HG03575 (cell line): Measurements from ENCODE around the gene ILDR2.

Experiments
- ATAC-seq: cut with Tn5 transposase; IDR thresholded peaks from one replicate; pipeline ENCODE4 v1.9.1; 2021; ENCODE audit not compliant: unreplicated experiment, insufficient number of reproducible peaks, low FRiP score; ENCODE audit errors: extremely low read depth

Gene ILDR2

DNA sequence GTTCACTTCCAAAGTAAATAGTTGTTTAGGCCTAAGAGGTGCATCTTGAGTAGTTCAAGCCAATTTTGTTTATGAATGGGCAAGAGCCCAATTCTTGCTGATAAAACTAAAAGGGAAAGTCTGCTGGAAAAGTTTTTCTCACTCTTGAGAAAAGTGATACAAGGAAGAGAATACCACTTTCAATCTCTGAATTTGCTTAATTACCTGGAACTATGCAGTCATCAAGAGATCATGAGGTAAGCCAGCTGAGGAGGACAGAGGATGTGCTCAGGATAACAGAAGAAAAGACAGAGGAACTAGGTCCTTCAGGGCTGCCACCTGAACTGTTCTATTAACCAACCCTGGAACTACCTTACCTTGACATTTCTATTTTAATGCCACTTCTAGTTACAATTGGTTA lies 42.2 kb downstream of the ILDR2 start:
- no peak for ATAC-seq

DNA sequence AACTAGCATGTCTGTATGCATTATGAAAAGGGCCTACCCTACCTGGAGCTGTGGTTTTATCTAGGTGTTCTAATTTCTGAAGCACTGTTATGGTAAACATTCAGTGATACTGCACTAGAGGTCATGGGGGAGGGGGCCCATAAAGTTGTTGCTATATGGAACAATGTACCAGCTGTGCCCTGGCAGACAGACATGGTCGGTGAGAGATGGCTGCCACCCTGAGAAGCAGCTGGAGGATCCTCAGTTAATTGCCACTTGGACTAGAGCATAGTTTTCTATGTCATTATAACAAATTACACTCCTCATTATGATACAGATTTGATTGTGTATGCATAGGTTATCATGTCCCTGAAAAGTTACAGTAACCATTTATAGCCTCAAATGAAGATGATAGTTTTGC lies 45.4 kb downstream of the ILDR2 start:
- ATAC-seq, result no peak

DNA sequence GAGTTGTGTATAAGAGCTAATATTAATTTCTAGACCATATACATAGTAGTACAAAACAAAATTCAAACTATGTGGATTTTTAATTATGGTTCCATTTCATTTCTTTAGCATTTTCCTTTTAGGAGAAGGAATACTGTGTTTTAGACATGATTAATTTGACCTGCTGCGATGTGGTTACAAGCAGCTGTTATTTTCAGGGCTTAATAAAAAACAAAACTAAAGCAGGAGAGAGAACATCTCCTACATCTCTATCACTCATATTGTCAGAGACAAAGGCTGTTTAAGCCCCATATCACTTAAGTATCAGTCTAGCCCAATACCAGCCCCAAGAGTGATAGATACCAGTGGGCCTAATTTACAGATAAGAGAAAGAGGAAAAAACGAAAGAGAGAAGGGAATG lies 47.6 kb downstream of the ILDR2 start:
- ATAC-seq, result no peak

DNA sequence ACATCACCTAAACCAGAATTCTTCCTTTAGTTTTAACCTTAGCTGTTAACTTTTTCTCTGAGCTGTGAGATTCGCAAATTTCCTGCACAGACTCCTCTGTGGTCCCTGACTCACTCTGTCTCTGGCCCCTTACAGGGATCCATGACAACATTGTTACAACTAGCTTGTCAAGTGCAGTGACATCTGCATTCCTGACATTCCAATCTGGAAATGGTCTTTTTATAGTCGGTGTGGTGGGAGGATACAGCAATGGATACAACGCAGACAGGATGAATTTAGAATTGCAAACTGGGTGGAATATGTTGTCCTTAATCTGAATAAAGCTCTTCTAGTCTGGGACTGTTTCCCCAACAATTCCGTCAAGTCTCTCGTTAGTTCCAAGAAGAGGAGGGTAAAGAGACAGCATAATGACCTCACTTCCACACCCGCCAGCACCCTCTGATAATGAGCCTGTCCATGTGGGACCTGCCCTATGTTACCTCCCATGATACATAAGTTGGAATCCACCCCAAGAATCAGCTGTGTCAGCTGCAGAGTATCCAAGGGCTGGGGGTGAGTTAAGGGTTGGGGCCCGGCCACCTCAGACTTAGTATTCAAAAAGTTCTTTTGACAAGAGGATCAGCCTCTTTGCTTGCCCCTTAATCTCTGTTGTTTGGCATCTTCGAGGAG lies 49.4 kb downstream of the ILDR2 start:
- no peak for ATAC-seq

DNA sequence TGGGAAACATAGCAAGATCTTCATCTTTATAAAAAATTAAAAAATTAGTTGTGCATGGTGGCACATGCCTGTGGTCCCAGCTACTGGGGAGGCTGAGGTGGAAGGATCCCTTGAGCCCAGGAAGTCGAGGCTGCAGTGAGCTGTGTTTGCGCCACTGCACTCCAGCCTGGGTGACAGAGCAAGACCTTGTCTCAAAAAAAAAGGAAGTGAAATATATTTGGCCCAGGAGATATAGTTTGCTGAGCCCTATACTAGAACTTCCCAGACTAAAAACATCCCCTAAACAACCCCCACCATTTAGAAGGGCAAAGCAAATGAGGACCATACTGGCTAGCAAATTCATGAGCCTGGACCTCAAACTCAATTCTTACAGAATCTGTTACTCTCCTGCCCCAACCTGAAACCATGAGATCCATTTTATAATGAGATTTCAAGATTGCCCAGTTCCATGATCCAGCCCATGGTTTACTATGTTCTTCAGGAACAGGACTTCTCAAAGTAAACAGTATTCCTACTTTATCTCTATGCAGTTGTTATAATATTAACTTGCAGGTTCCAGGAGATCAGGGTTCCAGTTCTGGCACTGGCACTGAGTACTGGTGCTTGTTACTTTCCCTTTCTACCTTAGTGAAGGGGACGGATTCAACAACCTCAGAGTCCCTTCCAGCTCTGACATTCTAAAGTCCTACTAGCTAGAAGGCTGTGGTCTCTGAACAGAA lies 50.4 kb downstream of the ILDR2 start:
- ATAC-seq, result no peak

DNA sequence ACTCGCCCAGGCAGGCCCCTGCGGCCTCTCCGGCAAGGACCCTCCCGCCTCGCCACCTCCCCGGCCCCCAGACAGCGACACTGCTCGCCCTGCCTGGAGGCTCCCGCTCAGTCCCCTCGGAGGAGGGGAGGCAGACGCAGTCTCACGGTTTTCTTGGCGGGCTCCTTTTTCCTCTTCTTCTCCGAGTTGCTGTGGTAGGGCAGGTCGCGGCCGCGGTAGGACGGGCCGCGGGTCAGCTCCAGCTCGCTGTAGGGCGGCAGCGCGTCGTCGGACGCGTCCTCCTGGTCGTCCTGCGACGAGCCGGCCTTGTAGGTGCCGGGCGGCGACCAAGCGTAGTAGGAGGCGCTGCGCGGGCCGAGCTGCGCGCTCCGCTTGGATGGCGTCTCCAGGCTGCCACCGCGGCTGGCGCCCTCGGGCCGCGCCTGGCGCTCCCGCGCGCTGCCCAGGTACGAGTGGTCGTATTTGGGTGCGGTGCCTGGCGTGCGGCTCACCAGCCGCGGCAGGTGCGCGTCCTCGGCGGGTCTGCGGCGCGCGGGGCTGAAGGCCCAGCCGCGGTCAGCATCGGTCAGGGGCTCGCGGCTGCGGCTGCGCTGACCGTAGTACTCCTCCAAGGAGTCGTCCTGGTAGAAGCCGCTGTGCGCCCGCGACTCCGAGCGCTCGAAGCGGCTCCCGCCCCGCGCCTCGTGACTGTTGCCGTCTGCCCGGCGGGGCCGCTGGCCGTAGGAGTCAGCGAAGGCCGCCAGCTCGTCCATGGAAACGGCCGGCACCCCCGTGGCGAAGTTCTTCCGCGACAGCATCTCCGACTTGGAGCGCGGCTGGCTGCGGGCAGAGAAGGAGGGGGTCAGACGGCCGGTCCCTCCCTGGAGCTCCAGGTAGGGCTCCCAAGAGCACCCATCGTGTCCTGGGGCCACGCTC lies 54.5 kb downstream of the ILDR2 start:
- ATAC-seq, result no peak

DNA sequence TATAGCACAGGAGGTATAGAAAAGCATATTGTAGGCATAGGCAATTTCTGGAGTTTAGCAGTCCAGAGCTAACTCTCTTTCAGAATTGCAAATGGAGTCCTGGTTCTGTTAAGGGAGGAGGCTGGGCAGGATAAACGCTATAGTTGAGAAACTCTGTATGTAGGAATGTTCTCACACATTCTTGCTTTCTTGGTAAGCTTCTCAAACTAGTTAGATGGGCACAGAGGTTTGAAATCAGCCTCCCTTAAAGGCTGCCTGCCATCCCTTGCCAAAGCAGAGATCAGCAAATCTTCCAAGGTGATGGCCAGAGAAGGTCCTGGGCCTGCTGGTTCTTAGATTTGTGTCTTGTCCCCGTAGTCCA lies 56.4 kb downstream of the ILDR2 start:
- no peak for ATAC-seq

DNA sequence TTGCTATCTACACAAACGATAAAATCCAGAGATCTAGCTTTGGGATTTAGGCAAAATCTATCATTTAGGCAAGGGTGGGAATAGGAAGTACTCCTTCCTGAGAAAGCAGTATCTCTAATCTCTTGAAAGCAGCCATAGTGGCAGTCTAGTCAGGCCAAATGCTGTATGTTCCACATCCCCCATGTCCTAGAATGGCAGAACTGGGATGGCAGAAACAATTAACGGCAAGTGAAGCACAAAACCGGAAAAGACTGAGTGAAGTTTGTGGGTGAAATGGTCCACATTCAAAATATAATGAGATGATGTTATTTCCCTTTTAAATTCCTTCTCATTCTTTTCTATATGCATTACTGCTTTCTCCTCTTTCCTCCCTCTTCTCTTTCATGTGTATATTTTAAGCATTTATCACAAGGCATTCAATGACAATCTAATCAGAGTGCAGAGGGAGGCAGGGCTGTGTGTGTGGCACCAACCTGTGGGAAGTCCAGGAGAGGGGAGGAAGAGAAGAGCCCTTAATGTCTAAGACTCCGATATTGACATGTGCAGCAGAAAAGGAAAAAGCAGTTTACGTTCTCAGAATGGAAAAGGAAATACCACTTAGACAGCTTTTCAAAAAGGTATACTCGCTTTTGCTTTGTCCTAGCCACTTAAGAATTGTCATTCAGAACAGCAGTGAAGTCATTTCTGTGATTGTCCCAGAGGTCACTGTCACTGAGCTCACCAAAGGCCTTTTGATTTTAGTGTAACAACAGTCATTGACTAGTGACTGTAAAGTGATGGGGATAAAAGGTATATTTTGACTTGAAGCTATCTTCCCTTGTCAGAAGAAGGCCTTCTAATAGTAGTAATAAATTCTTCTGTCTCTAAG lies 57.0 kb downstream of the ILDR2 start:
- no peak for ATAC-seq

DNA sequence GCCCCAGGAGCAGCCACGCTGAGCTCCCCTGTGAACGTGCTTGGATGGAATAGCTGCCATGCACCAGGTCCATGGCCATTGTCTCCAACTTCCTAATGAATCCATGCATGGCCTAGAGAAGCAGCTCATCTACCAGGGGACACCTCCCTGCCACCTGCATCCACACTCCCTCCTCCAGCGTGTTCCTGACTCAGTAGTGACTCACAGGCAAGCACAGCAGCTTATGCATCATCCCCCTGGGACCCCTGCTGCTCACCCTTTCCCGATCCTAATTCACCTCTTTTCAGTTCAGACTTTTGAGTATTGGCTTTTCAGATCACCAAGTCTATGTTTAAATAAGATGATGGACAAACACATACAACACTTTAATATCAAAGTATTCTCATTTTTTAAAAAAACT lies 59.4 kb downstream of the ILDR2 start:
- no peak for ATAC-seq

DNA sequence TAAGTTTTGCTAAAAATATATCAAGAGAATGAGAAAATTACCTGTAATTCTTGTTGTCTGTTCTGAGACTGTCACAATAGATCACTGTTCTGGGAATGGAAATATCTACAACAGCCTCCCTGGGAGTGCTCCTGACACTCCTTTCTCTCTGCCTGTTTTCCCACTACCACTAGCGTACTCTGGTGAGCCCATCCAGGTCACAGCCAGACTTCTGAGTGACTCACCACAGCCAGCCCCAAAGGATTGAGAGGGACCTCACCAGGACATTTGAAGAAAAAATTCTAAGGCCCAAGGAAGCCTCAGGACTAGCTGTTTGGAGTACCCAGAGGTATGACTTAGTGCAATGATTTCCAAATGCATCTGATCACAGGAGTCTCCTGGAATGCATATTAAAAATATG lies 60.3 kb downstream of the ILDR2 start:
- no peak for ATAC-seq

DNA sequence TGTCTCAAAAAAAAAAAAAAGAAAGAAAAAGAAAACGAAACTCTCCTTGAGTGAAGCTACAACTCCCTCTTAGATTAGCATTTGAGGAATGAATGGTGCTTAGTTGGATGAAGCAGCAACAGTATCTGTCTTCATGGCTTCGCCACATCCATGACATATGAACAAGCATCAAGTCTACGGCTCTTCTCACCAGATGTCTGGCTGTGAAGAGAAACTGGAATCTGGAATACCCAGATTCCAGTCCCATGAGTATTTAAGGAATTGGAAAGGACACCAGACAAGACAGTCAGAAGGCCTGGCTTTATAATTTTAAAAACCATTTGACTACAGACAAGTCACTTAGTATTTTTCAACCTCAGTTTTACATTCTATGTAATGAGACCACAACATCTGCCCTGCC lies 61.2 kb downstream of the ILDR2 start:
- ATAC-seq, result no peak

DNA sequence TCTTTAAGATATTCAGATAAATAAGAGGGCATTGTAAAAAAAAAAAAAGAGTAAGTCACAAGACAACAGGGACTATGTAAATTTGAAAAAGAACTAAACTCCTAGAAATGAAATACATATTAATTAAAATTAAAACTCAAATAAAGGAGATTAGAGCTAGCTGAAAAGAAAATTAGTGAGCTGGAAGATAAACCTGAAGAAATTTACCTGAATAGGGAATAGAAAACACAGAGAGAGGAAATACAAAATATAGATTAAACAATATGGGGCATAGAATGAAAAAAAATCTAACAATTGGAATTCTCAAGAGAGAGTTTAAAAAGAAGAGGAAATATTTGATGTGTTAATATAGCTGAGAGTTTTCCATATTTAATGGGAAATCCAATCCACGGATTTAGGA lies 63.7 kb downstream of the ILDR2 start:
- no peak for ATAC-seq

DNA sequence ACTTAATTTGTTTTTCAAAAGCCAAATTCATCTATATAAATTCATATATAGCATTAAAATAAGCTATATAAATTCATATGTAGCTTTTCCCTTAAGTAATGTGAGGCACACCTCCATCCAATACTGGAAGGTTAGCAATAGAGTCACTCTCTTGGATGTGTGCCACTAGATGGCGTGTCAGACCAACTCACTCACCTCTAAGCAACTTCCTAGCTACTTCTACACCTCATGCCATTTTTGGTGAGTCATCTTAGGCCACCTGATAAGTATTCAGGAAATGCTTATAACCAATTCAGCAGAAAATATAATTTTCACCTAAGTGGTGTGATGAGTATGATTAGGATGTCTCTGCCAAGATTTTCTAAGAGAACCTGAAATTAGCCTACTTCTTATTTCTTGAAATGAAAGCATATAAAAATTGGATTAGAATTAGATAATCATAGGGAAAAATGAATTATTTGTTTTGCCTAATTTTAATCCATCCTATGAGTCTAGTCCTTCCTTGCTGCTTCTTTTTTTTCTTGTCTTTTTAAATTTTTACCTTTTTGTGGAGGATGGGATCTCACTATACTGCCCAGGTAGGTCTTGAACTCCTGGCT lies 64.8 kb downstream of the ILDR2 start:
- peak; percentile 96 for ATAC-seq

DNA sequence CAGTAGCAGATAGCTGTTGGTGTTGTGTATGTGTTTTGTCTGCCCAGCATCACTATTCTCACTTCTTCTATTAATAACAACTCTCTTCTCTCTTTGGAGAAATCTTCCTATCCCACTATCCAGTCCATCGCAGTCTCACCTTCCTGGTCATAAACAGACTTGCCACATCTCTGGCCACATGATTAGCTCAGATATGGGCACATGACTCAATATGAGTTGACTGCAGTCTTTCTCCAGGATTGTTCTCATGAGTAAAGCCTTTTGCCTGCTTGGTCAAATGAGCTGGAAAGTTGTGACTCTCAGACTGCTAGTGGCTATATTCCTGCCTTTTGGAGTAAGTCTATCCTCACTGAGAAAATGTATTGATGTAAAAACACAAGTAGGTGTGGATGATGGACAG lies 66.4 kb downstream of the ILDR2 start:
- no peak for ATAC-seq

DNA sequence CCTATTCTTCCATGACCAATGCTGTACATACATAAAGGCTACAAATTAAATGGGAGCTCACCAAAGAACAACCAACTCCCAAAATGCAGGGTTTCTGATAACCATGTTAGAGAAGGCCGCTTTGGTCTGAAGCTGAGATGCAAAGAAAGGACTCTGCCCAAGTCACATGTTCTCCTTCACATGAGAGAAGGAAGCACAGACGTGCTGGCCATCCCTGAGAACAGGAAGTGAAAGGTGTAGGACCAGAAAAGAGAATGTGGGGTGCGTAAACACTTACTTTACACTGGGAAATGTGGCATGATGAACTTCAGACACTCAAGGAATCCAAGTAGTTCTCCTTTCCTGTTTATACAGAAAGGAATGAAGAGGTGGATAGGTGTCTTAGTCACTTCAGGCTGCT lies 67.6 kb downstream of the ILDR2 start:
- ATAC-seq, result no peak

DNA sequence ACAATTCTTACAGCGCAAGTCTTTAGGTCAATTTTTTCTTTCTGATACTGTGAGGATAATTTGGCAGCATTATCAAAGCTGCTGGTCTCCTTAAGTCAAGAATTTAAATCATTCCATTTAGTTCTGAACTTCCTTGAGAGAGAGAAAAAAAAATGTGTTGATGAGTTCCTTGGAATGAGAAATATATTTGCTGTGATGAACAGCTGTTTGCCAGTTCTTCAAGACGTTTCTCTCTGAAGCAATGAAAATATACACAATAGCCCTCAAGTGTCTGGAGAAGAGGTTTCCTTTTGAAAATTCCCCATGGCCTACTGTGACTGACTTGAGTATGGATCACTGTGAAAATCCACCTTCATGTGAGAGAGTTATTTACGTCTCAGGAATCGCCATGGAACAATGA lies 68.3 kb downstream of the ILDR2 start:
- no peak for ATAC-seq

DNA sequence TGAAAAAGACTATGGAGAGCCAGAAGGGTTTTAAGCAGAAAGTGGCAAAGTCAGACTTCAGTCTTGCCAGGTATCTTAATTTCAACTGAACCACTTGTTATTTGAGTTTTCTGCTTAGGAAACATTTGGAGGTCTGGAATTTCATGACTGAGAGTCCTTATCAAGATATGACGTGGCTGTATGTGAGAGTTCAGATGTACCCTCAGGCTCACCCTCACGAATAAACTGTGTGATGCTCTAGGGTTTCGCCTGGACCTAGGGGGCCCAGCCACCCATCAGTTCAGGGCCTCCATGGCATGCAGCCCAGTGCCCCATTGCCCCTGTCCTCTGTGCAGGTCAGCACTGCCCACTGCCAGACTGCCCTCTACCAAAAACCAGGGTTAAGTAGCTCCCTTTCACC lies 68.7 kb downstream of the ILDR2 start:
- ATAC-seq, result no peak

DNA sequence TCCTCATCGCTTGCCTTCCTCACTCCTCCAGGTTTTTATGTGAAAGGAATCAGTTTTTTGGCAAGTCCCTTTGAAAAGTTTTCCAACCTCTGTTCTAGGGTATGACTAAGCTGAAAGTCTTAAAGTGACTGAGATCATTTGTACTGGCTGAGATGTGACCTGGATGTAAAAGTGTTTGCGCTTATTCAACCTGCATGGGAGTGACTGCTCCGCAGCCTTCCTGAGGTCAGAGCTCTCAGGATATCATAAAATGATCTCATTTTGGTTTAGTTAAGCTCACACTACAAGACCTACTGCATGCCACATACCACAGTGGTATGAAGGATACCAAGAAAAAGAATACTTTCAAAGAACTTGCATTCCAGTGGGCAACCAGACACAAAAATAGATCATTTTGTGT lies 69.4 kb downstream of the ILDR2 start:
- ATAC-seq, result no peak

DNA sequence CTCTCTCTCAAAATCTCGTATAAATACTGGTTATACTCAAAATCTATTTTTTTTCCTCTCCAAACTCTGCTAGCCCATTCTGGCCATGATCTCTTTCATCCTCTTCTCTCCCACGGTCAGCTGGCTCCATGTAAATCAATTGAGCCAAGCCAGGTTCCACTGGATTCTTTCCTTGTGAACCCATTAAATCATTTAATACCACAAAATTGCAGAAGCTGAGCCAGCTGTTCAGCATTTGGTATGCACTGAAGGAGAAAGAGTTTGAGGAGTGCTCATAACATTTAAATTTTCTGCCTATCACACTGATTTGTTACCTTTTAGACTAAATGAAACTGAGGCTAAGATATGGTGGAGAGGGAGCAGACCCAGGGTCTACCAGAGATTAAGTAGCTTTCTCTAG lies 70.2 kb downstream of the ILDR2 start:
- no peak for ATAC-seq
